H9 (cell line): Measurements from ENCODE around the gene AXIN1. TPM values are rescaled to one million over a fixed set of nuclear protein-coding genes. Genes with fewer than 3 reads are reported as not detected.

Experiments used
- DNase-seq: peaks from one replicate; pipeline ENCODE4 v3.0.0-alpha.2; 2017
- H2AFZ ChIP-seq: one replicate; pipeline ENCODE4 v1.6.1; 2013; ENCODE audit warnings: mild to moderate bottlenecking, low read length, control low read depth, moderate library complexity
- H2AK5ac ChIP-seq: 2 replicates; pipeline ENCODE4 v1.6.1; 2013; ENCODE audit warnings: low read length, control low read depth, mixed read lengths; ENCODE audit not compliant: insufficient read length
- H2BK120ac ChIP-seq: one replicate; pipeline ENCODE4 v1.6.1; 2013; ENCODE audit warnings: low read depth, mild to moderate bottlenecking, low read length, control low read depth, inconsistent platforms; ENCODE audit not compliant: poor library complexity, severe bottlenecking
- H2BK12ac ChIP-seq: 2 replicates; pipeline ENCODE4 v1.6.1; 2013; ENCODE audit warnings: low read length, control low read depth, mixed read lengths, low read depth; ENCODE audit not compliant: insufficient read length
- H2BK15ac ChIP-seq: 2 replicates; pipeline ENCODE4 v1.6.1; 2013; ENCODE audit warnings: low read depth, low read length, control low read depth
- H2BK20ac ChIP-seq: one replicate; pipeline ENCODE4 v1.6.1; 2013; ENCODE audit warnings: low read depth, mild to moderate bottlenecking, low read length, control low read depth, inconsistent platforms; ENCODE audit not compliant: poor library complexity, severe bottlenecking
- H2BK5ac ChIP-seq: 2 replicates; pipeline ENCODE4 v1.6.1; 2013; ENCODE audit warnings: low read length, control low read depth, mixed read lengths; ENCODE audit not compliant: insufficient read length
- H3K14ac ChIP-seq: 2 replicates; pipeline ENCODE4 v1.6.1; 2013; ENCODE audit warnings: low read length, control low read depth; ENCODE audit not compliant: insufficient read depth
- H3K18ac ChIP-seq: 2 replicates; pipeline ENCODE4 v1.6.1; 2013; ENCODE audit warnings: low read depth, mild to moderate bottlenecking, mixed read lengths, low read length, control low read depth; ENCODE audit not compliant: insufficient read length
- H3K23ac ChIP-seq: 2 replicates; pipeline ENCODE4 v1.6.1; 2013; ENCODE audit warnings: low read length, control low read depth, mixed read lengths, low read depth; ENCODE audit not compliant: insufficient read length
- H3K23me2 ChIP-seq: 2 replicates; pipeline ENCODE4 v1.6.1; 2013; ENCODE audit warnings: low read depth, mild to moderate bottlenecking, mixed read lengths, low read length, control low read depth; ENCODE audit not compliant: insufficient read length, poor library complexity, severe bottlenecking
- H3K27ac ChIP-seq: 2 replicates; pipeline ENCODE4 v1.5.1; 2013; ENCODE audit warnings: low read length, control low read depth, mixed read lengths, low read depth; ENCODE audit not compliant: insufficient read length
- H3K27me3 ChIP-seq: 2 replicates; pipeline ENCODE4 v1.6.1; 2013; ENCODE audit warnings: low read length, control low read depth, inconsistent platforms; ENCODE audit not compliant: insufficient read depth
- H3K4ac ChIP-seq: 2 replicates; pipeline ENCODE4 v1.6.1; 2013; ENCODE audit warnings: low read depth, mild to moderate bottlenecking, control low read depth, inconsistent platforms, low read length, moderate library complexity
- H3K4me1 ChIP-seq: 2 replicates; pipeline ENCODE4 v1.6.1; 2013; ENCODE audit warnings: low read length, control low read depth, inconsistent platforms; ENCODE audit not compliant: insufficient read depth
- H3K4me2 ChIP-seq: 2 replicates; pipeline ENCODE4 v1.6.1; 2013; ENCODE audit warnings: low read length, control low read depth, mixed read lengths; ENCODE audit not compliant: insufficient read length, insufficient read depth
- H3K56ac ChIP-seq: 2 replicates; pipeline ENCODE4 v1.6.1; 2013; ENCODE audit warnings: low read depth, mild to moderate bottlenecking, mixed read lengths, low read length, control low read depth; ENCODE audit not compliant: insufficient read length
- H3K79me1 ChIP-seq: 2 replicates; pipeline ENCODE4 v1.6.1; 2013; ENCODE audit warnings: low read depth, mild to moderate bottlenecking, moderate library complexity, low read length, control low read depth, inconsistent platforms; ENCODE audit not compliant: insufficient read depth, poor library complexity, severe bottlenecking
- H3K79me2 ChIP-seq: 2 replicates; pipeline ENCODE4 v1.6.1; 2013; ENCODE audit warnings: low read length, control low read depth, inconsistent platforms; ENCODE audit not compliant: insufficient read depth
- H3K9ac ChIP-seq: 2 replicates; pipeline ENCODE4 v1.6.1; 2013; ENCODE audit warnings: low read length, control low read depth, mixed read lengths; ENCODE audit not compliant: insufficient read length; ENCODE audit errors: extremely low read depth
- H3K9me3 ChIP-seq: one replicate; pipeline ENCODE4 v1.6.1; 2013; ENCODE audit warnings: low read depth, low read length, inconsistent platforms; ENCODE audit not compliant: control insufficient read depth
- H3T11ph ChIP-seq: one replicate; pipeline ENCODE4 v1.6.1; 2013; ENCODE audit warnings: mild to moderate bottlenecking, low read length, control low read depth, inconsistent platforms
- H4K20me1 ChIP-seq: one replicate; pipeline ENCODE4 v1.6.1; 2013; ENCODE audit not compliant: control insufficient read depth, insufficient read length, insufficient read depth
- H4K5ac ChIP-seq: 2 replicates; pipeline ENCODE4 v1.6.1; 2013; ENCODE audit warnings: low read depth, mild to moderate bottlenecking, mixed read lengths, low read length, control low read depth; ENCODE audit not compliant: insufficient read length
- H4K8ac ChIP-seq: replicated peaks from 2 replicates; pipeline ENCODE4 v1.6.1; 2013; ENCODE audit warnings: low read length, control low read depth, mixed read lengths, low read depth; ENCODE audit not compliant: insufficient read length
- H4K91ac ChIP-seq: 2 replicates; pipeline ENCODE4 v1.6.1; 2013; ENCODE audit warnings: low read depth, mild to moderate bottlenecking, moderate library complexity, mixed read lengths, low read length, control low read depth; ENCODE audit not compliant: insufficient read length
- H3K27ac Mint-ChIP-seq, 3 experiments: 2 replicates in 2 of 3; 3 replicates in 1 of 3; pipeline ENCODE4 v1.8.0; 2020 to 2021; ENCODE audit warnings: mixed read lengths in 3 of 3, mild to moderate bottlenecking in 1 of 3, moderate library complexity in 1 of 3
- H3K27me3 Mint-ChIP-seq: 2 replicates; pipeline ENCODE4 v1.8.0; 2021; ENCODE audit warnings: low read depth, mild to moderate bottlenecking, moderate library complexity, mixed read lengths
- H3K36me3 Mint-ChIP-seq, 3 experiments: 2 replicates in 2 of 3; 3 replicates in 1 of 3; pipeline ENCODE4 v1.8.0; 2020 to 2021; ENCODE audit warnings: low read depth in 3 of 3, mixed read lengths in 3 of 3; ENCODE audit not compliant: insufficient read depth in 1 of 3
- H3K4me1 Mint-ChIP-seq, 2 experiments: 2 replicates each; pipeline ENCODE4 v1.8.0; 2020; ENCODE audit warnings: mixed read lengths in 2 of 2
- H3K4me3 Mint-ChIP-seq, 2 experiments: 2 replicates in 1 of 2; 3 replicates in 1 of 2; pipeline ENCODE4 v1.8.0; 2020 to 2021; ENCODE audit warnings: mild to moderate bottlenecking in 2 of 2, mixed read lengths in 2 of 2, moderate library complexity in 1 of 2
- H3K9me3 Mint-ChIP-seq, 2 experiments: 2 replicates in 1 of 2; 3 replicates in 1 of 2; pipeline ENCODE4 v1.8.0; 2020; ENCODE audit warnings: mild to moderate bottlenecking in 2 of 2, mixed read lengths in 2 of 2, moderate library complexity in 1 of 2
- CTCF ChIP-seq: fragments of 200-600 bp; sonication (generic); conservative IDR thresholded peaks from 3 replicates; pipeline ENCODE4 v1.8.0; 2021; ENCODE audit warnings: antibody characterized with exemption, mild to moderate bottlenecking
- WGBS: extraction: QIAGEN DNeasy Blood & Tissue Kit; methylation state at CpG from one replicate; pipeline ENCODE4 v1.1.7; 2013; ENCODE audit warnings: missing lambda C conversion rate, low lambda C conversion rate, mixed read lengths; ENCODE audit not compliant: insufficient read length; ENCODE audit errors: extremely low coverage; 5-methylcytosine and 5-hydroxymethylcytosine counted together
- total RNA-seq: library from RNA; stranded (reverse); gene quantifications from 2 replicates; pipeline ENCODE4 v1.2.1, GENCODE V29; 2021

The AXIN1 gene
- total RNA-seq, 1 experiment from 2014 or later = 50.9 TPM

- no peak for DNase-seq
- H4K91ac ChIP-seq = no peak overlapping the region
- no peak overlapping the region for H3K4ac ChIP-seq
- H3K9me3 Mint-ChIP-seq = no peaks in the 10 kb centered on the region
- no peak overlapping the region for H4K5ac ChIP-seq
- no peak overlapping the region for H4K8ac ChIP-seq
- H3K27me3 ChIP-seq = no peaks in the 10 kb centered on the region
- H2AFZ ChIP-seq = no peak overlapping the region
- no peak overlapping the region for H3K4me3 Mint-ChIP-seq
- no peak overlapping the region for H3K56ac ChIP-seq
- H3K18ac ChIP-seq = no peak overlapping the region
- H2BK120ac ChIP-seq = no peak overlapping the region
- peaks cover 11 to 46% (median 20%) of the 10 kb centered on the region in 3 experiments; a peak in 6 of 7 replicates for H3K36me3 Mint-ChIP-seq
- no peak for TF ChIP-seq CTCF
- H3K79me1 ChIP-seq = no peaks in the 10 kb centered on the region
- no CpG with 5 or more reads among the region's 17 CpGs for WGBS
- no peak overlapping the region for H3K27ac Mint-ChIP-seq
- H4K20me1 ChIP-seq = no peaks in the 10 kb centered on the region
- no peak overlapping the region for H2BK15ac ChIP-seq
- H3T11ph ChIP-seq = no peak overlapping the region
- H3K23me2 ChIP-seq = no peaks in the 10 kb centered on the region
- H3K4me1 Mint-ChIP-seq = peaks cover 0 to 6% of the 10 kb centered on the region in 2 experiments; a peak in 1 of 4 replicates
- H3K79me2 ChIP-seq = no peaks in the 10 kb centered on the region
- H3K4me2 ChIP-seq = no peak overlapping the region
- H2AK5ac ChIP-seq = no peak overlapping the region
- no peaks in the 10 kb centered on the region for H3K4me1 ChIP-seq
- no peak overlapping the region for H3K27ac ChIP-seq
- H2BK12ac ChIP-seq = no peak overlapping the region
- H2BK5ac ChIP-seq = no peak overlapping the region
- no peaks in the 10 kb centered on the region for H3K9me3 ChIP-seq
- no peak overlapping the region for H3K9ac ChIP-seq
- no peaks in the 10 kb centered on the region for H3K27me3 Mint-ChIP-seq
- no peak overlapping the region for H3K23ac ChIP-seq
- no peak overlapping the region for H3K14ac ChIP-seq
- no peak overlapping the region for H2BK20ac ChIP-seq
These were observed 88.6 kb downstream of the AXIN1 start for GRCh38 chr16:263944-264343.
